Measurements from ENCODE around the gene LRRC8B.
A peak's percentile ranks its signal among the peaks of the same experiment; 100 is the strongest.
"Not testable (repeated sequence)": the region's sequence is repeated elsewhere in the genome, so short reads cannot be mapped to it uniquely, and the experiment has no call there.

The LRRC8B gene

GRCh38 chr1:89581859-89582258, 57.2 kb downstream of the LRRC8B start:
- no peak for DNase-seq (ENCODE audit: low read depth in 3 of 3)

- no peak for DNase-seq (ENCODE audit: low read depth in 3 of 3)
Measured at GRCh38 chr1:89582571-89582970, 57.9 kb downstream of the LRRC8B start.

- no peak for DNase-seq (ENCODE audit: low read depth in 3 of 3)
Measured at GRCh38 chr1:89584211-89584610, 59.6 kb downstream of the LRRC8B start.

GRCh38 chr1:89584781-89585180, 60.2 kb downstream of the LRRC8B start:
- no peak for DNase-seq (ENCODE audit: low read depth in 3 of 3)

GRCh38 chr1:89587729-89588161, 63.1 kb downstream of the LRRC8B start:
- no peak for DNase-seq (ENCODE audit: low read depth in 3 of 3)

GRCh38 chr1:89588480-89588879, 63.9 kb downstream of the LRRC8B start:
- no peak for DNase-seq (ENCODE audit: low read depth in 3 of 3)

GRCh38 chr1:89589515-89589914, 64.9 kb downstream of the LRRC8B start:
- no peak for DNase-seq (ENCODE audit: low read depth in 3 of 3)

- DNase-seq (ENCODE audit: low read depth in 3 of 3), result no peak
Measured at GRCh38 chr1:89590341-89591080, 65.9 kb downstream of the LRRC8B start.

- not testable (repeated sequence) for DNase-seq (ENCODE audit: low read depth in 3 of 3)
Measured at GRCh38 chr1:89592861-89593302, 68.3 kb downstream of the LRRC8B start.

GRCh38 chr1:89594096-89594740, 69.6 kb downstream of the LRRC8B start:
- no peak for DNase-seq (ENCODE audit: low read depth in 3 of 3)

GRCh38 chr1:89596698-89597097, 72.1 kb downstream of the LRRC8B start:
- DNase-seq (ENCODE audit: low read depth in 3 of 3), result no peak

GRCh38 chr1:89598450-89599331, 74.1 kb downstream of the LRRC8B start:
- DNase-seq (ENCODE audit: low read depth in 3 of 3), result no peak

GRCh38 chr1:89599332-89599630, 74.7 kb downstream of the LRRC8B start:
- DNase-seq (ENCODE audit: low read depth in 3 of 3), result no peak

- DNase-seq (ENCODE audit: low read depth in 3 of 3), result no peak
Measured at GRCh38 chr1:89600451-89601224, 76.0 kb downstream of the LRRC8B start.

- peak in 1 of 3 donors; percentile 32 for DNase-seq (ENCODE audit: low read depth in 3 of 3)
Measured at GRCh38 chr1:89602871-89603404, 78.3 kb downstream of the LRRC8B start.

GRCh38 chr1:89603651-89604413, 79.2 kb downstream of the LRRC8B start:
- DNase-seq (ENCODE audit: low read depth in 3 of 3), result peak in 1 of 3 donors; percentile 44

GRCh38 chr1:89604414-89604735, 79.7 kb downstream of the LRRC8B start:
- DNase-seq (ENCODE audit: low read depth in 3 of 3), result no peak

- DNase-seq (ENCODE audit: low read depth in 3 of 3), result no peak
Measured at GRCh38 chr1:89605692-89606091, 81.1 kb downstream of the LRRC8B start.

GRCh38 chr1:89606227-89606980, 81.8 kb downstream of the LRRC8B start:
- DNase-seq (ENCODE audit: low read depth in 3 of 3), result no peak

- DNase-seq (ENCODE audit: low read depth in 3 of 3), result no peak
Measured at GRCh38 chr1:89607156-89607555, 82.5 kb downstream of the LRRC8B start.

Measured in stimulated activated CD4-positive, alpha-beta T cell treated with anti-CD3 and anti-CD28 coated beads, TNF-alpha, amount 100 ng/mL, for 48 hours (primary cell).